ENCODE data around the gene NAT8L.

Gene NAT8L

DNA sequence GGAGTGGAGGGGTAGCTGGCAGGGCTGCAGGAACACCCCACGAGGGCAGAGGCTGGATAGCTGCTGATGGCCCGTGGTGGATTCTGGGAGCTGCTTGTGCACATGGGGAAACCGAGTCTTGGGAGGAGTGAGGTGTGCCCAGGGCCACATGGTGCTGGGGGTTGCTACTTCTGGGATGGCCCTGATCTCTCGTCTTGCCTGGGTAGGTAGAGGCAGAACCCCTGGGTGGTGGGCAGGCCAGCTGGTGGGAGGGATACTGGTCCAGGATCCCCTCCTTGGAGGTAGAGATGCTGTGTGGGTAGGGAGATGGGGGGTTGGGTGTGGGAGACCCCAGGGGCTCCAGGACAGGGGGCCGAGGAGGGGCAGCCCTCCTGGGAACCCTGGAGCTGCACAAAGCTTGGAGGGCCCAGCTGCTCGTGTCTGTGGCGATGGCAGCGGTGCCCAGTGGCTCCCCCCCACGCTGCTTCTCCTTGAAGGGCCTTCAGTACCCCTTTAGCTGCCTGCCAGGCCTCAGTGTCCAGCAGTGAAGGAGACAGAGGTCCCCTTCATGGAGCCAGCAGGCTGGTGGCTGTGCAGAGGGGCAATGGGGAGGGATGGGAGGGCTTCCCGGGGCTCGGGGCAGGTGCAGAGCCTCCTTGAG is 3.2 kb downstream of the NAT8L start:
- no peak for DNase-seq (ENCODE audit: low read depth)
- no peak overlapping the region for H3K4me3 ChIP-seq (ENCODE audit: low read depth, low read length)

GRCh38 chr4:2062808-2063524 is 3.8 kb downstream of the NAT8L start:
- no peak for DNase-seq (ENCODE audit: low read depth)
- no peak overlapping the region for H3K4me3 ChIP-seq (ENCODE audit: low read depth, low read length)

DNA sequence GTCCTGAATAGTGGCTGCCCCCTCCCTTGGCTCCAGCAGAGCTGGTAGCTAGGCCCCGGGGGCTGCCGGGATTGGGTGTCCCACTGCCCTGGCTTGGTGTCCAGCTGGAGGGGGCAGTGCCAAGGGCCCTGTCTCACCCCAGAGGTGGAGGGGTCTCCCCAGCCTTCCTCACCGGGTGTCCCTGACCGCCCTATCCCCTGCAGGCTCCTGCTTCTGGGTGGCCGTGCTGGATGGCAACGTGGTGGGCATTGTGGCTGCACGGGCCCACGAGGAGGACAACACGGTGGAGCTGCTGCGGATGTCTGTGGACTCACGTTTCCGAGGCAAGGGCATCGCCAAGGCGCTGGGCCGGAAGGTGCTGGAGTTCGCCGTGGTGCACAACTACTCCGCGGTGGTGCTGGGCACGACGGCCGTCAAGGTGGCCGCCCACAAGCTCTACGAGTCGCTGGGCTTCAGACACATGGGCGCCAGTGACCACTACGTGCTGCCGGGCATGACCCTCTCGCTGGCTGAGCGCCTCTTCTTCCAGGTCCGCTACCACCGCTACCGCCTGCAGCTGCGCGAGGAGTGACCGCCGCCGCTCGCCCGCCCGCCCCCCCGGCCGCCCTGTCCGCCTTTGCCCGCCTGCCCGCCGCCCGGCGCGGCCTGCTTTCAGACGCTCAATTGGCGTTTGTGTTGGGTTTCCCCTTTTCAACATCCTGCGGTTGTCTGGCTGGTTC is 4.6 kb downstream of the NAT8L start:
- no peak for DNase-seq (ENCODE audit: low read depth)
- H3K4me3 ChIP-seq (ENCODE audit: low read depth, low read length) = no peak overlapping the region

DNA sequence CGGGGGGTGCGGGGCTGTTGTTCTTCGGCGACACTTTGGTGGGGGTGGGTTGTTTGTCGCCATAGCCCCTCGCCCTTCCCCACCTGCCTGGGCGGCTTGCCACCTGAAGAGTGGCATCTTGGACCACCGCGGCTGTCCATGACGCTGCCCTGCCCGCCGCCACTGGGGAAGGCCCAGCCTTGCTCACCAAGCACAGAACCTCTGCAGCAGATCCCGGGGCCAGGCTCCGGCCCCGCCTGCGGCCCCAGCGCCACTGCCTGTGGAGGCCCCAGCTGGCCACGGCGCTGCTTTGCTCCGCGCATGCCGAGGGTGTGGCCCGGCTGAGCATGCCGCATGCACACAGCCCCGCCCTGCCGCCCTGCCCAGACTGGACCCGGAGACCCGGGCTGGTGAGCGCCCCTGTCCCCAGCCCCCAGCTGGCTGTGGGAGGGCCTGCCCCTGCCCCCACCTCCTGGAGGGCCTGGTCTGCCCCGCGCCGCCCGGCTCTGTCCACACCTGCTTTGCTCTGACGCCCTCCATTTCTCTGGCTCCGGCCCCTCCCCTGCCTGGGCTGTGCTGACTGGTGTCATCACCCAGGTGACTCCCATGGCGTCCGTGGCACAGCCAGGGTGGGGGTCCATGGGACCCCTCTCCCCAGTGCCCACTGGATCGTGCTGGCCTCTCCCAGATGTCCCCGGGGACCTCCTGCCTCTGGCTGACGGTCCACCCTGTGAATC is 5.3 kb downstream of the NAT8L start:
- DNase-seq (ENCODE audit: low read depth) = no peak
- H3K4me3 ChIP-seq (ENCODE audit: low read depth, low read length) = no peak overlapping the region

GRCh38 chr4:2065106-2065930 is 6.2 kb downstream of the NAT8L start:
- DNase-seq (ENCODE audit: low read depth) = no peak
- H3K4me3 ChIP-seq (ENCODE audit: low read depth, low read length) = no peak overlapping the region

DNA sequence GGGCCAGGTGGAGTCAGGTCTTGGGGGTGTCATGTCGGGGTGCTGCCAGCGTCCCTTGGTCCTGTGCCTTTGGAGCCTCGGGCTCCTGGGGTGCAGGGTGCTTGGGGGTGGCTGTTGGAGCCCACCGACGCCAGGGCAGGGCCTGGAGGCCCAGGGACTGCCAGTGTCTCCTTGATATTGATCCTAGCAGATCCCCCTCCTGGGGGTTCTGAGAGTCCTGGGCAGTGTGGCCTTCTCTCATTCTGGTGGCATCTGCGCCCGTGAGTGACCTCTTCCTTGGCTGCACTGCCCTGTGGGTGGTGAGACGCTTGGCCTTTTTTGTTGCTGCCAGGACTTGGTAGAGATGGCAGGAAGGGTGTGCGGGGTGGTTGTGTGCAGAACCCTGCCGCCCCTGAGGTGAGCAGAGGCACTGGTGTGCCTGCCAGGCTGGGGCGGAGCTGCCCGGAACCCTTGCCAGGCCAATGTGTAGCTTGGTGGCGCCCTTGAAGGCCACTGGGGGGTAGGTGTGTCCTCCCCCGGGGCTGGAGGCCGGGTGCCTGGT is 7.0 kb downstream of the NAT8L start:
- DNase-seq (ENCODE audit: low read depth) = no peak
- no peak overlapping the region for H3K4me3 ChIP-seq (ENCODE audit: low read depth, low read length)

GRCh38 chr4:2066571-2067445 is 7.7 kb downstream of the NAT8L start:
- H3K4me3 ChIP-seq (ENCODE audit: low read depth, low read length) = no peak overlapping the region
- DNase-seq (ENCODE audit: low read depth) = no peak

GRCh38 chr4:2067446-2068197 is 8.5 kb downstream of the NAT8L start:
- H3K4me3 ChIP-seq (ENCODE audit: low read depth, low read length) = no peak overlapping the region
- no peak for DNase-seq (ENCODE audit: low read depth)

DNA sequence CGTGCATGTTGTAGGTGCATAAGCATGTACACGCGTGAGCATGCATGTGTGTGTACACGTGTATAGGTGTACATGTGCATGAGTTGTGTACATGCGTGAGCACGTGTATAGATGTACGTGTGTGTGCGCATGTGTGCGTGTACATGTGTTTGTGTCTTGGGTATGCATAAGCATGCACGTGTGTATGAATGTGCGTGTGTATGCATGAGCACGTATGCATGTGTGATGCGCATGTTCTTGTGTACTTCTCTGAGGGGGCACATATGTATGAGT is 9.0 kb downstream of the NAT8L start:
- no peak overlapping the region for H3K4me3 ChIP-seq (ENCODE audit: low read depth, low read length)
- DNase-seq (ENCODE audit: low read depth) = no peak

DNA sequence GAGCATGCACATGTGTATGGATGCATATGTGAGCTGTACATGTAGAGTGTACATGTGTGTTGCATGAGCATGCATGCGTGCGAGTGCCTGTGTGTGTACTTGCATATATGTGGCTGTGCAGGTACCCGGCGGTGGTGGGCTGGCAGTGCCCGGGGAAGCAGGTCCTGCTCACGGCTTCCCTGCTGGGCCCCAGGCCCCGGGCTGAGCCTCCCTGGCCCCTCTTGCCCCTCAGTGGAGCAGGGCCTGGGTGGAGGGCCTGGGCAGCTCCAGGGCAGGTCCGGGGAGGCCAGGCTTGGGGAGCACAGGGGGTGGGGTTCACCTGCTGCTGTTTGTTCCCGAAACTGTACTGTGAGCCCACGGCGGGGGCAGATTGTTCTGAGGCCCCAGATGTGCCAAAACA is 9.4 kb downstream of the NAT8L start:
- DNase-seq (ENCODE audit: low read depth) = no peak
- H3K4me3 ChIP-seq (ENCODE audit: low read depth, low read length) = no peak overlapping the region

DNA sequence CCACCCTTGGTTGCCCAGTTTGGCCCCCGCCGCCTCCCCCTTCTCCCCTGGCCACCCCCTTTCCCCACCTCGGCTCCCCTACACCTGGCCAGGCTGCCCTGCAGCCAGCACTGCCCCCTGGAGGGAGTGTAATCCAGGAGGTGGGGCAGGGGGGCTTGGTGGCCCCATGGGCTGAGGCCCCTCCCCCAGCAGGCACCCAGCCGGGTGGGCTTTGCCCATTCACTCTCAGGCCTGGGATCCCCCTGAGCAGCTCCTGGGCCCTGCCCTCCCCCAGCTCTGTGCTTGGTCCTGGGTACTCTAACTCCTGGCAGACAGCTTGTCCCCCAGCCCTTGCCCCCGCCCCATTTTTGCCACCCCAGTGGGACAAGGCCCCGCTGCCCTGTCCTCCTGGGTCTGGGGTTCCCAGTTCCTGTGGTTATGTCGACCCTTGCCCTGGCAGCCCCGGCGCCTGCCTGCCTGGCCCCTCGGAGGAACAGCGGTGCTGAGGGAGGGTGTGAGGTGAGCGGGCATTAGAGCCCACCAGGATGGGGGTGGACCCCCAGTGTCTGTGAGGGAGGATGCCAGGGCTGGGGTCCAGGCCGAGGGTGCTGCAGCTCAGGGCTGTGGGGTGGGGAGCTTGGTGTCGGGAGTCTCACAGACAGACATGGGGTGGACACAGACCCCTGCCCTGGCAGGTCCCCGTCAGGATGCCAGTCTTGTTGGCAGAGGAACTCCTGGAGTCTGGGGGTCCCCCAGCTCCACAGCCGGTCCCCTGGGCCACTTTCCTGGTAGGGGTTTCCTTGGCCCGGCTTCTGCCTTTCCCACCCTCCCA is 10.2 kb downstream of the NAT8L start:
- no peak overlapping the region for H3K4me3 ChIP-seq (ENCODE audit: low read depth, low read length)
- no peak for DNase-seq (ENCODE audit: low read depth)

GRCh38 chr4:2069986-2070385 is 10.9 kb downstream of the NAT8L start:
- H3K4me3 ChIP-seq (ENCODE audit: low read depth, low read length) = no peak overlapping the region

DNA sequence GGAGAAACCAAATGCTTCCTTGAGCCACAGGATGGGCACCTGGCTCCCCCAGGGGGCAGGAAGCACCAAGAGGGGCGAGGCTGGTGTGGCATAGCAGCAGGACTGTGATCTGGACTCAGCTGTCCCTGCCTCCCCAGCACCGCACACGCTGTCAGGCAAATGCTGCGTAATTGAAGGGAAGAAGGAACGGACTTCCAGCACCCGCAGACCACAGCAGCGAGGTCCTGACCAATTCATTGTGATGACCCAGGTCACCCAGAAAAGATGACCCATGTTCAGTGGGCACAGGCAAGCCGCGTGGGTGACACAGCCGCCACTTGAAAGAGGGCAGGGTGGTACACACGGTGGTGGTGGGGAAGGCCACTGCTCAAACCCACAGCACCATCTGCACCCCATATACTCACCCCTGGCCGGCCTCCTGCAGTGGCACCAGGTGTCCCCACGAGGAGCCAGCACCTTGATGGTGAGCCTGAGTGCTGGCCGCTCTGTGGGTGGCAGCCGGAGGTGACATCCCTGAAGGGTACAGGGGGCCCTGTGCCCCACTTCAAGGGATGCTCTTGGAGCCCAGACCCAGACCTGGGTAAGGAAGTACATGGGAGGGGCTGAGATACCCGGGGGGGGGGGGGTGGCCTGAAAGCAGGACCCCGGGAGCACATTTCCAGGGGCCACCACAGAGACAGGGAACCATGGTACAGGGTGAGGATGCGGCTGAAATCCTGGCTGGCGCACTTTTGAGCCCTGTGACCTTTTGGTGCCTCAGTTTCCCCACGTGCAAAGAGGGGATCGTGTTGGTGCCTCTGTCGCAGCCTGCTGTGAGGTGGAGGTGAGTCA is 11.5 kb downstream of the NAT8L start:
- H3K4me3 ChIP-seq (ENCODE audit: low read depth, low read length) = no peak overlapping the region
- DNase-seq (ENCODE audit: low read depth) = no peak

More at GRCh38 chr4:2069986-2070385, 10.9 kb downstream of the NAT8L start:
- no peak for DNase-seq (ENCODE audit: low read depth)

DNA sequence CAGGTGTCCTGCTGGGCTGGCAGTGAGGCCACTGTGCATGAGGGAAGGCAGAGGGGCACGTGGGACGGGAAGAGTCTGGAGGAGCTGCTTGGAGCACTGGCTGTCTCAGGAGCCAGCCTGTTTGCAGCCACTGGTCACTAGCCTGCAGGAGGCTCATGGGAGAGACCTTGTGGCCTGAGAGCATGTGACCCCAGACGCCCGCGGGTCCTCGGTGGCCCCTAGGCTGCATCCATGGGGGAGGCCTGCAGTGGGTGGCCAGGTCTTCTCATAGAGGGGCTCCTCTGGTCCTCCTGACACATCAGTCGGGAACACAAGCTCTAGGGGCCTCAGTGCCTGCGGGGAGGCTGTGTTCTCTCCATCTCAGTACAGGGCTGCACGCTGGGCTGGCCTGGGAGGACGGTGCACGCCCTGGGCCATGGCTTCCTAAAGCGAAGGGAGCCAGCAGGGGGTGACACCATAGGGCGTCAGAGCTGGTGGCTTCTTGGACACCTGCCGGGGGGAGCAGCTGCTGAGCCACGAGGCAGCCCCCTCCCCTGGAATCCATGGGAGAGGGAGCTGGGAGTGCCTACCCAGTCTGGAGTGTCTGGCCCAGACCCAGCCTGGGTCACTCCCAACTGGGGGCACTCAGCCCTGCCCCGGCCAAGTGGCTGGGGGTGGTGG is 12.3 kb downstream of the NAT8L start:
- no peak for DNase-seq (ENCODE audit: low read depth)

More for the DNA sequence above, 12.3 kb downstream of the NAT8L start:
- no peak overlapping the region for H3K4me3 ChIP-seq (ENCODE audit: low read depth, low read length)
